H1 (cell line): Measurements from ENCODE around the gene CACNA2D1.

Source experiments
- ASH2L ChIP-seq: fragments of 200-600, 300-600 bp; sonication (generic); IDR thresholded peaks from one replicate; pipeline ENCODE4 v1.7.1; 2017; ENCODE audit warnings: low read length
- CHD2 ChIP-seq: IDR thresholded peaks from 2 replicates; pipeline ENCODE4 v1.6.1; 2012; ENCODE audit warnings: low read length, improper control_type of control experiment
- CTCF ChIP-seq, 3 experiments: IDR thresholded peaks; 1 replicate in 2 of 3; 2 replicates in 1 of 3; pipeline versions ENCODE4 v1.5.1 to v1.6.1; 2011; ENCODE audit warnings: low read length in 3 of 3, mild to moderate bottlenecking in 3 of 3, inconsistent platforms in 2 of 3, low read depth in 1 of 3, moderate library complexity in 1 of 3; ENCODE audit not compliant: insufficient read depth in 1 of 3; ENCODE audit errors: control extremely low read depth in 1 of 3
- E2F6 ChIP-seq: IDR thresholded peaks from 2 replicates; pipeline ENCODE4 v1.6.1; 2012; ENCODE audit warnings: inconsistent platforms
- EP300 ChIP-seq, 2 experiments: IDR thresholded peaks; 1 replicate in 1 of 2; 2 replicates in 1 of 2; pipeline ENCODE4 v1.6.1; 2011 to 2012; ENCODE audit warnings: low read depth in 2 of 2, low read length in 2 of 2, mild to moderate bottlenecking in 2 of 2, borderline replicate concordance in 1 of 2, inconsistent platforms in 1 of 2, moderate library complexity in 1 of 2
- EZH2 ChIP-seq: fragments of 200-600 bp; sonication (generic); IDR thresholded peaks from 2 replicates; pipeline ENCODE4 v1.7.1; 2012; ENCODE audit warnings: low read depth, mild to moderate bottlenecking, moderate library complexity, low read length, inconsistent platforms; ENCODE audit not compliant: severe bottlenecking
- HDAC2 ChIP-seq, 2 experiments: fragments of 300-600 bp in 1 of 2; sonication (generic) in 1 of 2; IDR thresholded peaks; 2 replicates each; pipeline ENCODE4 v1.6.1; 2011 to 2012; ENCODE audit warnings: low read depth in 2 of 2, low read length in 2 of 2, mild to moderate bottlenecking in 2 of 2, moderate library complexity in 2 of 2, borderline replicate concordance in 1 of 2, inconsistent platforms in 1 of 2
- JUND ChIP-seq: IDR thresholded peaks from 2 replicates; pipeline ENCODE4 v1.6.1; 2011; ENCODE audit warnings: mild to moderate bottlenecking, improper control_type of control experiment, low read length
- MAX ChIP-seq: IDR thresholded peaks from 2 replicates; pipeline ENCODE4 v1.6.1; 2012; ENCODE audit warnings: inconsistent platforms
- POLR2A ChIP-seq, 2 experiments: IDR thresholded peaks; 1 replicate in 1 of 2; 2 replicates in 1 of 2; pipeline ENCODE4 v1.6.1; 2011; ENCODE audit warnings: low read depth in 2 of 2, low read length in 2 of 2, mild to moderate bottlenecking in 2 of 2; ENCODE audit errors: control extremely low read depth in 1 of 2
- RFX5 ChIP-seq: IDR thresholded peaks from 2 replicates; pipeline ENCODE4 v1.6.1; 2011; ENCODE audit warnings: low read depth, low read length, improper control_type of control experiment, borderline replicate concordance
- TAF1 ChIP-seq: IDR thresholded peaks from 2 replicates; pipeline ENCODE4 v1.6.1; 2011; ENCODE audit warnings: mild to moderate bottlenecking, low read depth, low read length
- ZNF274 ChIP-seq: IDR thresholded peaks from 2 replicates; pipeline ENCODE4 v1.7.0; 2012; ENCODE audit warnings: low read length, borderline replicate concordance; ENCODE audit errors: extremely low read depth
- TF ChIP-seq, protein P1 (sequence below): fragments of 300-600 bp; sonication (generic); IDR thresholded peaks from 2 replicates; pipeline ENCODE4 v1.7.1; 2012; ENCODE audit warnings: low read length, moderate library complexity, mild to moderate bottlenecking, inconsistent platforms; ENCODE audit not compliant: insufficient replicate concordance

DNA sequence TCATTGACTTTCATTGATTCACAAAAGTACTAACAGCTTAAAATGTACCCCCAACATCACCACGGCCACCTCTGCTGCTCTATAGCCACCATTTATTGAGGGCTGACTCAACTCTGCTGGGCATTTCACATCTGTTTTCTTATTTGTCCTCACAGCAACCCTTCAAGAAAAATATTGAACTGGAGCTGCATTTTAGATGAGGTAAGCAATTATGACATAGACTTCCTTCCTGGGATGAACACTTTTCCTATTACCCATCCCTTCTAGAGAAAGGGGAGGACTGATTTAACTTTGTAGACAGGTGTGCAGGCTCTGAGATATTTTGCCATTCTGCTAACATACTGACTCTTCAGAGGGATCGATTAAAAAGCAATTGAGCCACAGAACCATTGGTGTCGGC, 217.4 kb downstream of the CACNA2D1 start:
- TF ChIP-seq CTCF (IDR thresholded peaks at IDR 0.05; ENCODE audit: control extremely low read depth in 1 of 3, insufficient read depth in 1 of 3, low read depth in 1 of 3, low read length in 3 of 3) (no peak), TAF1 (no peak), MAX (no peak), ZNF274 (no peak), HDAC2 (IDR thresholded peaks at IDR 0.05; ENCODE audit: borderline replicate concordance in 1 of 2, low read depth in 2 of 2, low read length in 2 of 2) (no peak), POLR2A (IDR thresholded peaks at IDR 0.05; ENCODE audit: control extremely low read depth in 1 of 2, low read depth in 2 of 2, low read length in 2 of 2) (no peak), CHD2 (no peak), RFX5 (no peak), E2F6 (no peak), EP300 (IDR thresholded peaks at IDR 0.05; ENCODE audit: borderline replicate concordance in 1 of 2, low read depth in 2 of 2, low read length in 2 of 2) (no peak), JUND (no peak), EZH2 (no peak), ASH2L (no peak)
- TF ChIP-seq, protein P1, sequence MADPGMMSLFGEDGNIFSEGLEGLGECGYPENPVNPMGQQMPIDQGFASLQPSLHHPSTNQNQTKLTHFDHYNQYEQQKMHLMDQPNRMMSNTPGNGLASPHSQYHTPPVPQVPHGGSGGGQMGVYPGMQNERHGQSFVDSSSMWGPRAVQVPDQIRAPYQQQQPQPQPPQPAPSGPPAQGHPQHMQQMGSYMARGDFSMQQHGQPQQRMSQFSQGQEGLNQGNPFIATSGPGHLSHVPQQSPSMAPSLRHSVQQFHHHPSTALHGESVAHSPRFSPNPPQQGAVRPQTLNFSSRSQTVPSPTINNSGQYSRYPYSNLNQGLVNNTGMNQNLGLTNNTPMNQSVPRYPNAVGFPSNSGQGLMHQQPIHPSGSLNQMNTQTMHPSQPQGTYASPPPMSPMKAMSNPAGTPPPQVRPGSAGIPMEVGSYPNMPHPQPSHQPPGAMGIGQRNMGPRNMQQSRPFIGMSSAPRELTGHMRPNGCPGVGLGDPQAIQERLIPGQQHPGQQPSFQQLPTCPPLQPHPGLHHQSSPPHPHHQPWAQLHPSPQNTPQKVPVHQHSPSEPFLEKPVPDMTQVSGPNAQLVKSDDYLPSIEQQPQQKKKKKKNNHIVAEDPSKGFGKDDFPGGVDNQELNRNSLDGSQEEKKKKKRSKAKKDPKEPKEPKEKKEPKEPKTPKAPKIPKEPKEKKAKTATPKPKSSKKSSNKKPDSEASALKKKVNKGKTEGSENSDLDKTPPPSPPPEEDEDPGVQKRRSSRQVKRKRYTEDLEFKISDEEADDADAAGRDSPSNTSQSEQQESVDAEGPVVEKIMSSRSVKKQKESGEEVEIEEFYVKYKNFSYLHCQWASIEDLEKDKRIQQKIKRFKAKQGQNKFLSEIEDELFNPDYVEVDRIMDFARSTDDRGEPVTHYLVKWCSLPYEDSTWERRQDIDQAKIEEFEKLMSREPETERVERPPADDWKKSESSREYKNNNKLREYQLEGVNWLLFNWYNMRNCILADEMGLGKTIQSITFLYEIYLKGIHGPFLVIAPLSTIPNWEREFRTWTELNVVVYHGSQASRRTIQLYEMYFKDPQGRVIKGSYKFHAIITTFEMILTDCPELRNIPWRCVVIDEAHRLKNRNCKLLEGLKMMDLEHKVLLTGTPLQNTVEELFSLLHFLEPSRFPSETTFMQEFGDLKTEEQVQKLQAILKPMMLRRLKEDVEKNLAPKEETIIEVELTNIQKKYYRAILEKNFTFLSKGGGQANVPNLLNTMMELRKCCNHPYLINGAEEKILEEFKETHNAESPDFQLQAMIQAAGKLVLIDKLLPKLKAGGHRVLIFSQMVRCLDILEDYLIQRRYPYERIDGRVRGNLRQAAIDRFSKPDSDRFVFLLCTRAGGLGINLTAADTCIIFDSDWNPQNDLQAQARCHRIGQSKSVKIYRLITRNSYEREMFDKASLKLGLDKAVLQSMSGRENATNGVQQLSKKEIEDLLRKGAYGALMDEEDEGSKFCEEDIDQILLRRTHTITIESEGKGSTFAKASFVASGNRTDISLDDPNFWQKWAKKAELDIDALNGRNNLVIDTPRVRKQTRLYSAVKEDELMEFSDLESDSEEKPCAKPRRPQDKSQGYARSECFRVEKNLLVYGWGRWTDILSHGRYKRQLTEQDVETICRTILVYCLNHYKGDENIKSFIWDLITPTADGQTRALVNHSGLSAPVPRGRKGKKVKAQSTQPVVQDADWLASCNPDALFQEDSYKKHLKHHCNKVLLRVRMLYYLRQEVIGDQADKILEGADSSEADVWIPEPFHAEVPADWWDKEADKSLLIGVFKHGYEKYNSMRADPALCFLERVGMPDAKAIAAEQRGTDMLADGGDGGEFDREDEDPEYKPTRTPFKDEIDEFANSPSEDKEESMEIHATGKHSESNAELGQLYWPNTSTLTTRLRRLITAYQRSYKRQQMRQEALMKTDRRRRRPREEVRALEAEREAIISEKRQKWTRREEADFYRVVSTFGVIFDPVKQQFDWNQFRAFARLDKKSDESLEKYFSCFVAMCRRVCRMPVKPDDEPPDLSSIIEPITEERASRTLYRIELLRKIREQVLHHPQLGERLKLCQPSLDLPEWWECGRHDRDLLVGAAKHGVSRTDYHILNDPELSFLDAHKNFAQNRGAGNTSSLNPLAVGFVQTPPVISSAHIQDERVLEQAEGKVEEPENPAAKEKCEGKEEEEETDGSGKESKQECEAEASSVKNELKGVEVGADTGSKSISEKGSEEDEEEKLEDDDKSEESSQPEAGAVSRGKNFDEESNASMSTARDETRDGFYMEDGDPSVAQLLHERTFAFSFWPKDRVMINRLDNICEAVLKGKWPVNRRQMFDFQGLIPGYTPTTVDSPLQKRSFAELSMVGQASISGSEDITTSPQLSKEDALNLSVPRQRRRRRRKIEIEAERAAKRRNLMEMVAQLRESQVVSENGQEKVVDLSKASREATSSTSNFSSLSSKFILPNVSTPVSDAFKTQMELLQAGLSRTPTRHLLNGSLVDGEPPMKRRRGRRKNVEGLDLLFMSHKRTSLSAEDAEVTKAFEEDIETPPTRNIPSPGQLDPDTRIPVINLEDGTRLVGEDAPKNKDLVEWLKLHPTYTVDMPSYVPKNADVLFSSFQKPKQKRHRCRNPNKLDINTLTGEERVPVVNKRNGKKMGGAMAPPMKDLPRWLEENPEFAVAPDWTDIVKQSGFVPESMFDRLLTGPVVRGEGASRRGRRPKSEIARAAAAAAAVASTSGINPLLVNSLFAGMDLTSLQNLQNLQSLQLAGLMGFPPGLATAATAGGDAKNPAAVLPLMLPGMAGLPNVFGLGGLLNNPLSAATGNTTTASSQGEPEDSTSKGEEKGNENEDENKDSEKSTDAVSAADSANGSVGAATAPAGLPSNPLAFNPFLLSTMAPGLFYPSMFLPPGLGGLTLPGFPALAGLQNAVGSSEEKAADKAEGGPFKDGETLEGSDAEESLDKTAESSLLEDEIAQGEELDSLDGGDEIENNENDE = no peak
